Tibial artery (tissue), 4 donors: ENCODE data around the gene QPCT.

Experiments
- DNase-seq, 2 donors: peaks; one replicate each; pipeline ENCODE4 v3.0.0-alpha.2; 2019
- H3K27ac ChIP-seq, 2 donors: fragments of 200-600 bp; sonication (generic) in 1 of 2; 1 replicate in 1 of 2; 2 replicates in 1 of 2; pipeline ENCODE4 v1.5.1; 2018 to 2019; ENCODE audit warnings: mild to moderate bottlenecking in 1 of 2
- H3K27me3 ChIP-seq, 2 donors: fragments of 200-600 bp; sonication (generic) in 1 of 2; one replicate each; pipeline versions ENCODE4 v1.5.1 to v1.6.0; 2016 to 2019
- H3K36me3 ChIP-seq, 3 donors: fragments of 200-600 bp; sonication (generic) in 2 of 3; one replicate each; pipeline ENCODE4 v1.5.1; 2016 to 2019; ENCODE audit warnings: mild to moderate bottlenecking in 2 of 3
- H3K4me1 ChIP-seq, 4 donors: fragments of 200-600 bp; sonication (generic) in 2 of 4; 1 replicate in 3 of 4; 2 replicates in 1 of 4; pipeline ENCODE4 v1.5.1; 2016 to 2019
- H3K4me3 ChIP-seq, 2 donors: fragments of 200-600 bp; sonication (generic) in 1 of 2; 1 replicate in 1 of 2; 2 replicates in 1 of 2; pipeline ENCODE4 v1.5.1; 2018 to 2019; ENCODE audit warnings: mild to moderate bottlenecking in 2 of 2
- H3K9me3 ChIP-seq, 3 donors: fragments of 200-600 bp; sonication (generic) in 1 of 3; one replicate each; pipeline ENCODE4 v1.5.1; 2016 to 2019
- CTCF ChIP-seq, 2 experiments: fragments of 200-600 bp in 1 of 2; fragments of 450-650 bp in 1 of 2; IDR thresholded peaks; one replicate each; pipeline ENCODE4 v1.5.1; 2017 to 2019; ENCODE audit warnings: antibody characterized with exemption in 2 of 2, mild to moderate bottlenecking in 1 of 2, moderate library complexity in 1 of 2
- intact Hi-C: fragments of 100-400 bp; cut with DNase I; formaldehyde crosslinking; loops from one replicate; pipeline ENCODE4 v1.15.0; 2023; ENCODE audit warnings: low total_unique reads

QPCT gene

DNA sequence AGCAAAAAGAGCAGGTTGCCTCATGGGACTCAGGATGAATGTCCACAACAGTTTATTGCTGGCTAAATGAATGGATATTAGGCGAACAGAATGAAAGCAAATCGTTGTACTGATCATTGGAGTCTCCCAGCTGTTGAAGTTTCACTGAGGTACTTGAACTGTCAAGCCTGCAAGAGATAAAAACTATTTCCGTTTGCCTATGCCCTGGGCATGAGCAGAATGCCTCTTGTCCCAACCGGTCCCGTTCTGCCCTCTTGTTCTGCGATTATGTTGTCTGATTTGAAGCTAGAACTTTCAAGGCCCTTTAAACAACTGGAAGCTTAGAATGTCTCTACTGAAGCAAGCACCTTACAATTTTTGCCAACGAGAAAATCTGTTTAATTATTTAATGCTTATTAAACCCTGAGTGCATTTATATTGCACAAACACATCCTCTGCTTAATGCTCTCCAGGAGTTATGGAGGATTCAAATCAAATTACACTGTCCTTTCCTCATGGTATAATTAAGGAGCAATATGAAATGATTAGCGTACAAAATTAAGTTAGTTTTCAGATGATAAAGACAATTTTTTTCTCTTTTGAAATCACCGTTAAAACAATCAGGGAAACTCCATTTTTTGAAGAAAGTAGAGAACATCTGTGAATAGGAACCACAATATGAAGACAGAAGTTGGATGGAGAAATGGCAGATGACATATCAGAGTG, 17.7 kb downstream of the QPCT start:
- Histone ChIP-seq H3K4me1 (no peaks in the 10 kb centered on the region), H3K27me3 (no peaks in the 10 kb centered on the region), H3K27ac (no peak overlapping the region), H3K4me3 (no peak overlapping the region), H3K36me3 (no peaks in the 10 kb centered on the region), H3K9me3 (no peaks in the 10 kb centered on the region)
- TF ChIP-seq CTCF (IDR thresholded peaks at IDR 0.05) = no peak
- intact Hi-C loops = no loop called here
- no peak for DNase-seq

GRCh38 chr2:37364351-37364750, 19.9 kb downstream of the QPCT start:
- intact Hi-C loops = no loop called here
- Histone ChIP-seq H3K4me1 (no peaks in the 10 kb centered on the region), H3K4me3 (no peak overlapping the region), H3K9me3 (no peaks in the 10 kb centered on the region), H3K27me3 (no peaks in the 10 kb centered on the region), H3K36me3 (no peaks in the 10 kb centered on the region), H3K27ac (no peak overlapping the region)
- DNase-seq = no peak
- no peak for TF ChIP-seq CTCF (IDR thresholded peaks at IDR 0.05)

- no peaks in the 10 kb centered on the region for H3K4me1 ChIP-seq
- intact Hi-C loops = no loop called here
- TF ChIP-seq CTCF (IDR thresholded peaks at IDR 0.05) = no peak
- H3K9me3 ChIP-seq = no peaks in the 10 kb centered on the region
- H3K27me3 ChIP-seq = no peaks in the 10 kb centered on the region
- no peak overlapping the region for H3K4me3 ChIP-seq
- no peaks in the 10 kb centered on the region for H3K36me3 ChIP-seq
- no peak for DNase-seq
- H3K27ac ChIP-seq = no peak overlapping the region
Observed at GRCh38 chr2:37365669-37366068, 21.2 kb downstream of the QPCT start.

DNA sequence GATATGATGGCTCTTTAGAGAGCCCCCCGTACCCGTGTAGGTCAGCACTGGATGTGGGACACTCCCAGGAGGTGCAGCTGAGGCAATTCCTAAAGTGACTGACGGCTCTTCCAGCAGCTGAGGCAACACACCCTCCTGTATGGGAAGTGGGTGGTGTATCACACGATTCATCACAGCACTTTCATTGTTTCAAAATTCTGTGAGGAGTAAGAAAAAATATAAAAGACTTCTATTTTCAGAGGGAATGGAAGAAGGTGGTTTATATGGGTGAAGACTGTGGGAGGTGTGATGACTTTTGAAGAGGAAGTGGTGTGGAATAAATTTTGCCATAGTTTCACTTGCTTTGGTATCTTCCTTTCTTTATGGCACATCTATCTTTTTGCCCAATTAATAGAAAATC, 22.3 kb downstream of the QPCT start:
- no peak for TF ChIP-seq CTCF (IDR thresholded peaks at IDR 0.05)
- DNase-seq = no peak
- intact Hi-C loops = no loop called here
- Histone ChIP-seq H3K9me3 (no peaks in the 10 kb centered on the region), H3K4me3 (no peak overlapping the region), H3K4me1 (no peaks in the 10 kb centered on the region), H3K27ac (no peak overlapping the region), H3K27me3 (no peaks in the 10 kb centered on the region), H3K36me3 (no peaks in the 10 kb centered on the region)

DNA sequence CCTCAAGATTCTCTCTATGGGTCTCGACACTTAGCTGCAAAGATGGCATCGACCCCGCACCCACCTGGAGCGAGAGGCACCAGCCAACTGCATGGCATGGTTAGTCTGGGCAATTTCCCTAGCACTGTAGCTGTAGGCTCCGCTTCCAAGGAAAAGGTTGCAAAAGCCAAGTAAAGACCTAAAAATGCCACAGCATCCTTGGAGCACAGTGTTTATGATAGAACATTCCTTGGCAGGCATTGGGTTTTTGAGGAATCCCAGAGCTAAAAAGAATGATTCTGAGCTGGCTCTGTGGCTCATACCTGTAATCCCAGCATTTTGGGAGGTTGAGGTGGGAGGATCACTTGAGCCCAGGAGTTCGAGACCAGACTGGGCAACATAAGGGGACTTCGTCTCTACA, 22.9 kb downstream of the QPCT start:
- Histone ChIP-seq H3K36me3 (no peaks in the 10 kb centered on the region), H3K9me3 (no peaks in the 10 kb centered on the region), H3K27ac (no peak overlapping the region), H3K4me3 (no peak overlapping the region), H3K27me3 (no peaks in the 10 kb centered on the region), H3K4me1 (no peaks in the 10 kb centered on the region)
- DNase-seq = no peak
- TF ChIP-seq CTCF (IDR thresholded peaks at IDR 0.05) = no peak
- intact Hi-C loops = no loop called here

DNA sequence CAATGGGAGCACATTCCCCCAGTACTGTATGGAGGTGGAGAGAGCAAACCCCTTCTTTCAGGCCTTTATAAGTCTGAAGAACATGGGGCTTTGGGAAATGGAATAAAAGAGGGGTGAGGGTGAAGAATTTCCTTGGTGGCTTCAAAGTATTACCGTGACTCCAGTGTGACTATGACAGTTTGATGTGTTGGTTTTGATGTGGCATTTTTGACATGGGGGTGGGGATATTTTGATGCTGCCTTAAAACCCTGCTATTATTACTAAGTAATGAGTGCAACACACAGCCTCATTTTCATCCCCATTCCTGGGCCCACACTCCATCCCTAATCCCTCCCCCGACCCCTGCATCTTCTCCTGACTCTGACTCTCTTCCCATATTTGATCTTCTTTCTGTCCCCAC, 23.6 kb downstream of the QPCT start:
- H3K9me3 ChIP-seq = no peaks in the 10 kb centered on the region
- no peak for TF ChIP-seq CTCF (IDR thresholded peaks at IDR 0.05)
- H3K4me3 ChIP-seq = no peak overlapping the region
- no peaks in the 10 kb centered on the region for H3K4me1 ChIP-seq
- no peak for DNase-seq
- H3K36me3 ChIP-seq = no peaks in the 10 kb centered on the region
- no peaks in the 10 kb centered on the region for H3K27me3 ChIP-seq
- H3K27ac ChIP-seq = no peak overlapping the region
- intact Hi-C loops = no loop called here
